ENCODE measurements around the gene DDX55. TPM values are rescaled to one million over a fixed set of nuclear protein-coding genes. Genes with fewer than 3 reads are reported as not detected.

Gene DDX55
- total and polyA plus RNA-seq, 2 experiments from 2014 or later = 21.7 to 23.0 TPM

GRCh38 chr12:123634142-123634561 lies 32.3 kb downstream of the DDX55 start:
- Histone ChIP-seq H3K4me1 (ENCODE audit: insufficient read depth) (peaks cover 8% of the 10 kb centered on the region), H4K20me1 (ENCODE audit: insufficient read depth, poor library complexity, severe bottlenecking) (no peaks in the 10 kb centered on the region), H3K27ac (peak overlapping the region; percentile 96), H3K36me3 (replicated peaks; ENCODE audit: insufficient read depth, low read depth) (no peaks in the 10 kb centered on the region), H3K27me3 (no peaks in the 10 kb centered on the region), H3K9me2 (replicated peaks; ENCODE audit: insufficient read depth) (no peaks in the 10 kb centered on the region), H3K4me3 (peak overlapping the region; percentile 81), H2AFZ (peak overlapping the region; percentile 84), H3K9me3 (ENCODE audit: low read depth) (no peaks in the 10 kb centered on the region), H3K4me2 (peak overlapping the region; percentile 95), H3K79me2 (peaks cover 30% of the 10 kb centered on the region)
- DNase-seq (ENCODE audit: low spot score) = no peak
- WGBS (ENCODE audit: low lambda C conversion rate, missing lambda C conversion rate) = 20% methylated on average over 19 of the region's 19 CpGs
- TF ChIP-seq EZH2 (IDR thresholded peaks at IDR 0.05; ENCODE audit: borderline replicate concordance) (no peak), EZH2phosphoT487 (IDR thresholded peaks at IDR 0.05; ENCODE audit: low read depth, severe bottlenecking, unreplicated experiment) (no peak)
- TF ChIP-seq, protein P1, sequence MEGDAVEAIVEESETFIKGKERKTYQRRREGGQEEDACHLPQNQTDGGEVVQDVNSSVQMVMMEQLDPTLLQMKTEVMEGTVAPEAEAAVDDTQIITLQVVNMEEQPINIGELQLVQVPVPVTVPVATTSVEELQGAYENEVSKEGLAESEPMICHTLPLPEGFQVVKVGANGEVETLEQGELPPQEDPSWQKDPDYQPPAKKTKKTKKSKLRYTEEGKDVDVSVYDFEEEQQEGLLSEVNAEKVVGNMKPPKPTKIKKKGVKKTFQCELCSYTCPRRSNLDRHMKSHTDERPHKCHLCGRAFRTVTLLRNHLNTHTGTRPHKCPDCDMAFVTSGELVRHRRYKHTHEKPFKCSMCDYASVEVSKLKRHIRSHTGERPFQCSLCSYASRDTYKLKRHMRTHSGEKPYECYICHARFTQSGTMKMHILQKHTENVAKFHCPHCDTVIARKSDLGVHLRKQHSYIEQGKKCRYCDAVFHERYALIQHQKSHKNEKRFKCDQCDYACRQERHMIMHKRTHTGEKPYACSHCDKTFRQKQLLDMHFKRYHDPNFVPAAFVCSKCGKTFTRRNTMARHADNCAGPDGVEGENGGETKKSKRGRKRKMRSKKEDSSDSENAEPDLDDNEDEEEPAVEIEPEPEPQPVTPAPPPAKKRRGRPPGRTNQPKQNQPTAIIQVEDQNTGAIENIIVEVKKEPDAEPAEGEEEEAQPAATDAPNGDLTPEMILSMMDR (IDR thresholded peaks at IDR 0.05; ENCODE audit: poor library complexity) = no peak

DNA sequence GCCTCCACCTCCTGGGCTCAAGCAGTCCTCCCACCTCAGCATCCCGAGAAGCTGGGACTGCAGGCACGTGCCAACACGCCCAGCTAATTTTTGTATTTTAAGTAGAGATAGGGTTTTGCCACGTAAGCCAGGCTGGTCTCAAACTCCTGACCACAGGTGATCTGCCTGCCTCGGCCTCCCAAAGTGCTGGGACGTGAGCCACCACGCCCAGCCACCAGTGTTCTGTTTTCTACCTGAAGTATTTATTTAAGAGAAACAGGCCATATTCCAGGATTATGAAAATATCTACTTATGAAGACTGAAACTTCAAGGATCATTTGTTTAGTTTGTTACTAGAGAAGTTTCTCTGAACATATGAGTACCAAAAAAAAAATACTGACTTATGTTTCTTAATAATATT lies 42.0 kb downstream of the DDX55 start:
- DNase-seq (ENCODE audit: low spot score) = no peak
- Histone ChIP-seq H3K27ac (no peak overlapping the region), H3K27me3 (no peaks in the 10 kb centered on the region), H2AFZ (no peak overlapping the region), H3K79me2 (no peaks in the 10 kb centered on the region), H3K9me2 (replicated peaks; ENCODE audit: insufficient read depth) (no peaks in the 10 kb centered on the region), H3K4me2 (no peak overlapping the region), H4K20me1 (ENCODE audit: insufficient read depth, poor library complexity, severe bottlenecking) (no peaks in the 10 kb centered on the region), H3K4me3 (no peak overlapping the region), H3K36me3 (replicated peaks; ENCODE audit: insufficient read depth, low read depth) (no peaks in the 10 kb centered on the region), H3K9me3 (ENCODE audit: low read depth) (no peaks in the 10 kb centered on the region), H3K4me1 (ENCODE audit: insufficient read depth) (no peaks in the 10 kb centered on the region)
- TF ChIP-seq EZH2 (IDR thresholded peaks at IDR 0.05; ENCODE audit: borderline replicate concordance) (no peak), EZH2phosphoT487 (IDR thresholded peaks at IDR 0.05; ENCODE audit: low read depth, severe bottlenecking, unreplicated experiment) (no peak)
- TF ChIP-seq, protein P1 (IDR thresholded peaks at IDR 0.05; ENCODE audit: poor library complexity) = no peak
- WGBS (ENCODE audit: low lambda C conversion rate, missing lambda C conversion rate) = 95% methylated on average over 7 of the region's 7 CpGs

DNA sequence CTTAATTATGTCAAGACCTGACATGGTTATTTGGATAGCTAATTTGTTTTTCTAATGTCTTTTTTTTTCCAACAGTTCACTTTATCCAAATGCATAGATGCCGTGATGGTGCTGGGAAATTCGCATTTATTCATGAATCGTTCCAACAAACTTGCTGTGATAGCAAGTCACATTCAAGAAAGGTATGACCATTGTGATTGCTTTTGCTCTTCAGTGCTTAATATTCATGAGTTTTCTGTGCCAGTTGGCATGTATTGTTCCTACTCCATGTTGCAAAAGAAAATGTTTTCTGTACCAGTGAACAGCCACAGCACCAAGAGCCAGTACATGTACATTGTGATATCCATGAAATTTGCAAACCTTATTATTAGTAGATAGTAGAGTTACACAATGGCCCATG lies 43.5 kb downstream of the DDX55 start:
- TF ChIP-seq EZH2 (IDR thresholded peaks at IDR 0.05; ENCODE audit: borderline replicate concordance) = no peak
- no peak for TF ChIP-seq EZH2phosphoT487 (IDR thresholded peaks at IDR 0.05; ENCODE audit: low read depth, severe bottlenecking, unreplicated experiment)
- TF ChIP-seq, protein P1 (IDR thresholded peaks at IDR 0.05; ENCODE audit: poor library complexity) = no peak
- 97% methylated on average over 3 of the region's 3 CpGs for WGBS (ENCODE audit: low lambda C conversion rate, missing lambda C conversion rate)
- Histone ChIP-seq H4K20me1 (ENCODE audit: insufficient read depth, poor library complexity, severe bottlenecking) (no peaks in the 10 kb centered on the region), H3K27ac (no peak overlapping the region), H3K9me2 (replicated peaks; ENCODE audit: insufficient read depth) (no peaks in the 10 kb centered on the region), H2AFZ (no peak overlapping the region), H3K27me3 (no peaks in the 10 kb centered on the region), H3K4me2 (no peak overlapping the region), H3K4me1 (ENCODE audit: insufficient read depth) (no peaks in the 10 kb centered on the region), H3K36me3 (replicated peaks; ENCODE audit: insufficient read depth, low read depth) (no peaks in the 10 kb centered on the region), H3K79me2 (no peaks in the 10 kb centered on the region), H3K4me3 (no peak overlapping the region), H3K9me3 (ENCODE audit: low read depth) (no peaks in the 10 kb centered on the region)
- no peak for DNase-seq (ENCODE audit: low spot score)

- H3K36me3 ChIP-seq (replicated peaks; ENCODE audit: insufficient read depth, low read depth) = no peaks in the 10 kb centered on the region
- 97% methylated on average over 5 of the region's 5 CpGs for WGBS (ENCODE audit: low lambda C conversion rate, missing lambda C conversion rate)
Observed at GRCh38 chr12:123645878-123646277, 44.0 kb downstream of the DDX55 start.

More at GRCh38 chr12:123645878-123646277, 44.0 kb downstream of the DDX55 start:
- Histone ChIP-seq H3K79me2 (no peaks in the 10 kb centered on the region), H4K20me1 (ENCODE audit: insufficient read depth, poor library complexity, severe bottlenecking) (no peaks in the 10 kb centered on the region), H3K27ac (no peak overlapping the region), H3K9me2 (replicated peaks; ENCODE audit: insufficient read depth) (no peaks in the 10 kb centered on the region), H3K27me3 (no peaks in the 10 kb centered on the region), H3K4me2 (no peak overlapping the region), H3K4me3 (no peak overlapping the region), H3K9me3 (ENCODE audit: low read depth) (no peaks in the 10 kb centered on the region), H3K4me1 (ENCODE audit: insufficient read depth) (no peaks in the 10 kb centered on the region), H2AFZ (no peak overlapping the region)
- DNase-seq (ENCODE audit: low spot score) = no peak
- TF ChIP-seq EZH2 (IDR thresholded peaks at IDR 0.05; ENCODE audit: borderline replicate concordance) (no peak), EZH2phosphoT487 (IDR thresholded peaks at IDR 0.05; ENCODE audit: low read depth, severe bottlenecking, unreplicated experiment) (no peak)
- TF ChIP-seq, protein P1 (IDR thresholded peaks at IDR 0.05; ENCODE audit: poor library complexity) = no peak
